GM23248 (cell line): ENCODE data around the gene SCAPER.

Source experiments
- EZH2 ChIP-seq: fragments of 200-600 bp; sonication (generic); IDR thresholded peaks from 2 replicates; pipeline ENCODE4 v1.6.1; 2018; ENCODE audit warnings: antibody characterized with exemption, mild to moderate bottlenecking; ENCODE audit not compliant: insufficient read depth, poor library complexity, severe bottlenecking
- EZH2phosphoT487 ChIP-seq: fragments of 200-600 bp; sonication (generic); IDR thresholded peaks from 2 replicates; pipeline ENCODE4 v1.6.1; 2018; ENCODE audit warnings: antibody characterized with exemption, moderate library complexity, mild to moderate bottlenecking, low read depth; ENCODE audit not compliant: insufficient read depth

- TF ChIP-seq EZH2: no peak
- no peak for TF ChIP-seq EZH2phosphoT487
Measured at GRCh38 chr15:76448755-76449154, 456.4 kb downstream of the SCAPER start.
